B cell (primary cell): ENCODE data around the gene KNOP1.

Experiments used
- EZH2 ChIP-seq: IDR thresholded peaks from 2 replicates; pipeline ENCODE4 v1.6.1; 2012; ENCODE audit warnings: borderline replicate concordance, low read depth, mild to moderate bottlenecking, moderate library complexity, low read length; ENCODE audit not compliant: insufficient read depth, poor library complexity, severe bottlenecking
- TF ChIP-seq, protein P1 (sequence below): fragments of 200-600 bp; IDR thresholded peaks from one replicate; pipeline ENCODE4 v1.8.0; 2022; ENCODE audit warnings: antibody characterized with exemption, mild to moderate bottlenecking

DNA sequence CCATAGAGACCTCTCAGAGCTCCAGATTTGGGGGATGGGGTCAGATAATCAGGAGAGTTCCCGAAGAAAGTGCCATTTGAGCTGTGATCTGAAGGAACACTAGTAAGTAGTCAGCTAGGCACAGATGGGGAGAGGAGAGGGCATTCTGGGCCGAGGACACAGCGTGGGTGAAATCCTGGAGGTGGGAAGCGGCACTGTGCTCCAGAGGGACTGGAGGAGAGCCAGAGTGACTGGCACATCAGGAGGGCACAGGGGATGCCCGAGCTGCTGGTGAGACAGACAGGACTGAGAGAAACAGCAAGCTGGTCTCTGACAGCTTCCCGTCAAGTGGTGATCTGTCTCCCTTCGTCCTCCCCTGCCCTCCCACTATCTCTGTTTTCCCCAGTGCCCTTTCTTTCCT lies 40.6 kb downstream of the KNOP1 start:
- TF ChIP-seq, protein P1, sequence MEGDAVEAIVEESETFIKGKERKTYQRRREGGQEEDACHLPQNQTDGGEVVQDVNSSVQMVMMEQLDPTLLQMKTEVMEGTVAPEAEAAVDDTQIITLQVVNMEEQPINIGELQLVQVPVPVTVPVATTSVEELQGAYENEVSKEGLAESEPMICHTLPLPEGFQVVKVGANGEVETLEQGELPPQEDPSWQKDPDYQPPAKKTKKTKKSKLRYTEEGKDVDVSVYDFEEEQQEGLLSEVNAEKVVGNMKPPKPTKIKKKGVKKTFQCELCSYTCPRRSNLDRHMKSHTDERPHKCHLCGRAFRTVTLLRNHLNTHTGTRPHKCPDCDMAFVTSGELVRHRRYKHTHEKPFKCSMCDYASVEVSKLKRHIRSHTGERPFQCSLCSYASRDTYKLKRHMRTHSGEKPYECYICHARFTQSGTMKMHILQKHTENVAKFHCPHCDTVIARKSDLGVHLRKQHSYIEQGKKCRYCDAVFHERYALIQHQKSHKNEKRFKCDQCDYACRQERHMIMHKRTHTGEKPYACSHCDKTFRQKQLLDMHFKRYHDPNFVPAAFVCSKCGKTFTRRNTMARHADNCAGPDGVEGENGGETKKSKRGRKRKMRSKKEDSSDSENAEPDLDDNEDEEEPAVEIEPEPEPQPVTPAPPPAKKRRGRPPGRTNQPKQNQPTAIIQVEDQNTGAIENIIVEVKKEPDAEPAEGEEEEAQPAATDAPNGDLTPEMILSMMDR = no peak
- TF ChIP-seq EZH2 = no peak
